ENCODE data around the gene GCC2.

DNA sequence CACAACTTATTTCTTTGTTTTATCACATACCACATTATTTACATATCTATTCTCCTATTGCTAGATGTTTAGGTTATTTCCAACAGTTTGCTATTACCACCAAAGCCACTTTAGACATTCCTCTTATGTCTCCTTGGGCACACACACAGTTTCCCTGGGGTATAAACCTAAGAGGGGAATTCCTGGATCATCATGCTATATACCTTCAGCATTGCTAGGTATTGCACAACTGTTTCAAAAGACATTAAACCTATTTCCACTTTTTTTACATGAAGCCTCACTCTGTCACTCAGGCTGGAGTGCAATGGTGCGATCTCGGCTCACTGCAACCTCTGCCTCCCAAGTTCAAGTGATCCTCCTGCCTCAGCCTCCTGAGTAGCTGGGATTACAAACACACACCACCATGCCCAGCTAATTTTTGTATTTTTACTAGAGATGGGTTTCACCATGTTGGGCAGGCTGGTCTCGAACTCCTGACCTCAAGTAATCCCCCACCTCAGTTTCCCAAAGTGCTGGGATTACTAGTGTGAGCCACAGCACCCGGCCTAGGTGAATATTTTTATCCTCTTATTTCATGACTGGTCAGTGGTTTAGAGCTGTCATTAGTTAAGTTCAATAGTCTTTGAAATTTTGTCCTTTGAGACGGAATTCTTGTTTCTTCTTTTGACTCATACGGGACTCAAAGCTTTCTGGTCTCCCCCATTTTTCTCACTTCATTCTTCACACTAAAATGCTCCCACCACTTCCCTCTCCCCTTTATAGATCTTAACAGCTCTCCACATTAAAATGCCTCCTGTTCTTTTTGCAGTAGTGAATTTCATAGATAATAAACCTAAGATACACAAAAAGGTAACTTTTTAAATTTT, 40.9 kb upstream of the GCC2 start:
- TF ChIP-seq EP300 (IDR thresholded peaks at IDR 0.05) (no peak), POLR2A (IDR thresholded peaks at IDR 0.05; ENCODE audit: low read depth) (no peak)
- TF ChIP-seq, protein P1, sequence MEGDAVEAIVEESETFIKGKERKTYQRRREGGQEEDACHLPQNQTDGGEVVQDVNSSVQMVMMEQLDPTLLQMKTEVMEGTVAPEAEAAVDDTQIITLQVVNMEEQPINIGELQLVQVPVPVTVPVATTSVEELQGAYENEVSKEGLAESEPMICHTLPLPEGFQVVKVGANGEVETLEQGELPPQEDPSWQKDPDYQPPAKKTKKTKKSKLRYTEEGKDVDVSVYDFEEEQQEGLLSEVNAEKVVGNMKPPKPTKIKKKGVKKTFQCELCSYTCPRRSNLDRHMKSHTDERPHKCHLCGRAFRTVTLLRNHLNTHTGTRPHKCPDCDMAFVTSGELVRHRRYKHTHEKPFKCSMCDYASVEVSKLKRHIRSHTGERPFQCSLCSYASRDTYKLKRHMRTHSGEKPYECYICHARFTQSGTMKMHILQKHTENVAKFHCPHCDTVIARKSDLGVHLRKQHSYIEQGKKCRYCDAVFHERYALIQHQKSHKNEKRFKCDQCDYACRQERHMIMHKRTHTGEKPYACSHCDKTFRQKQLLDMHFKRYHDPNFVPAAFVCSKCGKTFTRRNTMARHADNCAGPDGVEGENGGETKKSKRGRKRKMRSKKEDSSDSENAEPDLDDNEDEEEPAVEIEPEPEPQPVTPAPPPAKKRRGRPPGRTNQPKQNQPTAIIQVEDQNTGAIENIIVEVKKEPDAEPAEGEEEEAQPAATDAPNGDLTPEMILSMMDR (IDR thresholded peaks at IDR 0.05) = no peak
